DMS153 (cell line): ENCODE data around the gene TSPY9.
"Not testable (repeated sequence)": the region's sequence is repeated elsewhere in the genome, so short reads cannot be mapped to it uniquely, and the experiment has no call there.

ENCODE experiments used
- DNase-seq: peaks from one replicate; lab custom pipeline; 2025; lab: John Stamatoyannopoulos, UW

TSPY9 gene, protein sequence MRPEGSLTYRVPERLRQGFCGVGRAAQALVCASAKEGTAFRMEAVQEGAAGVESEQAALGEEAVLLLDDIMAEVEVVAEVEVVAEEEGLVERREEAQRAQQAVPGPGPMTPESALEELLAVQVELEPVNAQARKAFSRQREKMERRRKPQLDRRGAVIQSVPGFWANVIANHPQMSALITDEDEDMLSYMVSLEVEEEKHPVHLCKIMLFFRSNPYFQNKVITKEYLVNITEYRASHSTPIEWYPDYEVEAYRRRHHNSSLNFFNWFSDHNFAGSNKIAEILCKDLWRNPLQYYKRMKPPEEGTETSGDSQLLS

DNA sequence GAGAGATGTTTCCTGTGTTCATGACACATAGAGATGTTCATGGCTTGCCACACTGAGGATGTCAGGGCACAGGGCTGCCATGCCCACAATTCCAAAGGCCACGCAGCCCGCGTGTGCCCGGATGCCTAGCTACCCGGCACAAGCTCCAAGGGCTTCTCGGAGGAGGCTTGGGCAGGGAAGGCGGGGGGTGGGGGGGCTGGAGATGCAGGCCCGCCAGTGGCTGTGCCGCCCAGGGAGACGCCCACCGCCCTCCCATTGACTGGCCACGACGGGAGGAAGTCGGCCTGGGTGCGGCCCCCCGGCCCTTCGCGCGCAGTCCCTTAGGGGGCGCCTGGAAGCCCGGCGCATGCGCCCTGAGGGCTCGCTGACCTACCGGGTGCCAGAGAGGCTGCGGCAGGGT is at the start of gene TSPY9:
Gene TSPY9, plus strand, starts transcription at position 301 of the 400 bp plus-strand sequence. Its CDS starts 46 bp downstream, at position 347.
- not testable (repeated sequence) for DNase-seq

DNA sequence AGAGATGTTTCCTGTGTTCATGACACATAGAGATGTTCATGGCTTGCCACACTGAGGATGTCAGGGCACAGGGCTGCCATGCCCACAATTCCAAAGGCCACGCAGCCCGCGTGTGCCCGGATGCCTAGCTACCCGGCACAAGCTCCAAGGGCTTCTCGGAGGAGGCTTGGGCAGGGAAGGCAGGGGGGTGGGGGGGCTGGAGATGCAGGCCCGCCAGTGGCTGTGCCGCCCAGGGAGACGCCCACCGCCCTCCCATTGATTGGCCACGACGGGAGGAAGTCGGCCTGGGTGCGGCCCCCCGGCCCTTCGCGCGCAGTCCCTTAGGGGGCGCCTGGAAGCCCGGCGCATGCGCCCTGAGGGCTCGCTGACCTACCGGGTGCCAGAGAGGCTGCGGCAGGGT is 20.4 kb upstream of the TSPY9 start, which contains the start of gene TSPY1:
Gene TSPY1, plus strand, starts transcription at position 301 of the 400 bp plus-strand sequence. Its CDS starts 46 bp downstream, at position 347.
- DNase-seq, result not testable (repeated sequence)

DNA sequence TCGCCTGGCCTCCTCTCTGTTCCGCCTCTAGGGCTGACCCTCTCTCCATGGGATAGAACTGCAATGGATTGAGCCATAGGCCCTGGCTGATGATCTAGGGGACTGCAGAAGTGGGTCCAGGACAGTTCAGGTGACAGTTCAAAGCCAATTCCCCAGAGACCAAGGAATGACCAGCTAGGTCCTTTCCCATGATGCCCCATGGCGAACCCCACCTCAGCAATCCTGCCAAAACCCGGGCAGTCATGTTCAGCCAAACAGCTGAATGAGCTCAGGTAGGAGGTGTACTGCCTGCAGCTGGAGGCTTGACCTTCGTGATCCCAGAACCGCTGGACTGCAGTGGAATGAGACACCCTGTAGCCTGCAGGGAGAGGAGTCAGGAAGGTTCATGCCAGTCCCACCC is 17.3 kb downstream of the TSPY9 start:
- DNase-seq, result not testable (repeated sequence)

DNA sequence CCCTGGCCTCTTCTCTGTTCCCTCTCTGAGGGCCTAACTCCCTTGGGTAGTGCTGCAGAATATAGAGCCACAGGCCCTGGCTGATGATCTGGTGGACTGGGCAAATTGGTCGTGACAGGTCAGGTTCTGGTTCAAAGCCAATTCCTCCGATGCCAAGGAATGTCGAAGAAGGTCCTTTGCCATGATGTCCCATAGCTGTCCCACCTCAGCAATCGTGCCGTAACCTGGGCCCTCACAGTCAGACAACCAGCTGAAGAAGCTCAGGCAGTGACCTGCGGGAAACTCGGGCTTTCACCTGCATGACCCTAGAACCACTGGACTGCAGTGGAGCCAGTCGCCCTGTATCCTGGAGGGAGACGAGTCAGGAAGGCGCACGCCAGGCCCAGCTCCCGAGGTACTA is 29.2 kb downstream of the TSPY9 start:
- DNase-seq, result not testable (repeated sequence)

DNA sequence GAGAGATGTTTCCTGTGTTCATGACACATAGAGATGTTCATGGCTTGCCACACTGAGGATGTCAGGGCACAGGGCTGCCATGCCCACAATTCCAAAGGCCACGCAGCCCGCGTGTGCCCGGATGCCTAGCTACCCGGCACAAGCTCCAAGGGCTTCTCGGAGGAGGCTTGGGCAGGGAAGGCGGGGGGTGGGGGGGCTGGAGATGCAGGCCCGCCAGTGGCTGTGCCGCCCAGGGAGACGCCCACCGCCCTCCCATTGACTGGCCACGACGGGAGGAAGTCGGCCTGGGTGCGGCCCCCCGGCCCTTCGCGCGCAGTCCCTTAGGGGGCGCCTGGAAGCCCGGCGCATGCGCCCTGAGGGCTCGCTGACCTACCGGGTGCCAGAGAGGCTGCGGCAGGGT is 40.5 kb downstream of the TSPY9 start, which contains the start of gene TSPY10:
Gene TSPY10, plus strand, starts transcription at position 301 of the 400 bp plus-strand sequence. Its CDS starts 46 bp downstream, at position 347.
- not testable (repeated sequence) for DNase-seq
